Cardiac septum (tissue), 1 donor: Measurements from ENCODE around the gene CLCN6. TPM values are rescaled to one million over a fixed set of nuclear protein-coding genes. Genes with fewer than 3 reads are reported as not detected.

Experiments
- DNase-seq: peaks from one replicate; pipeline ENCODE4 v3.0.0-alpha.2; 2020; ENCODE audit warnings: low spot score
- intact Hi-C: fragments of 100-400 bp; cut with DNase I; formaldehyde crosslinking; loops from one replicate; pipeline ENCODE4 v1.14.0; 2022
- total RNA-seq: library from RNA; stranded (reverse); fragmentation: NEBNext Ultra II Directional; extraction: Animal tissue kit (Norgen Biotek cat#: 25700); gene quantifications from one replicate; pipeline ENCODE4 v1.2.1, GENCODE V29; 2021
- donor health status: DM: no; HTN: no; CAD: no.

CLCN6 gene
- total RNA-seq, 1 donor from 2014 or later: 26.3 TPM

DNA sequence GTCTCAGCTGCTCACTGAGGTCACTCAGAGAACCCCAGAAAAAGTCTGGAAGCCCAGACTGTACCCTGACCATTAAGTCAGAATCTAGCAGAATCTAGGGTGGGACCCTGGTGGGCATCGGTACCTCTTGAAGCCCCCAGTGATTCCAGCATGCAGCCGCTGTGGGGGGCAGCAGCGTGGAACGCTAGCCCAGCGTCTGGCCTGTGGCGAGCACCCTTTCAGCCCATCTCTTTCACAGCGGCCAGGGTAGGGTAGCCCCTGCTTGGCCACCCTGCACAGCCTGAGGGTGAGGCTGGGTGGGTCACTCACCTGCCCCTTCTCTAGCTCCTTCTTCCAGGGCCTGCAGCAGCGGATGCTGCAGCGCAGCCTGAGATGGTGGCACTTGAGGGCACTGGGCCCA is 27.7 kb upstream of the CLCN6 start:
- intact Hi-C loops: loop anchor here (5.0 kb wide), 1 partner anchor 34 kb away; no protein-coding TSS in a partner anchor
- DNase-seq: no peak

DNA sequence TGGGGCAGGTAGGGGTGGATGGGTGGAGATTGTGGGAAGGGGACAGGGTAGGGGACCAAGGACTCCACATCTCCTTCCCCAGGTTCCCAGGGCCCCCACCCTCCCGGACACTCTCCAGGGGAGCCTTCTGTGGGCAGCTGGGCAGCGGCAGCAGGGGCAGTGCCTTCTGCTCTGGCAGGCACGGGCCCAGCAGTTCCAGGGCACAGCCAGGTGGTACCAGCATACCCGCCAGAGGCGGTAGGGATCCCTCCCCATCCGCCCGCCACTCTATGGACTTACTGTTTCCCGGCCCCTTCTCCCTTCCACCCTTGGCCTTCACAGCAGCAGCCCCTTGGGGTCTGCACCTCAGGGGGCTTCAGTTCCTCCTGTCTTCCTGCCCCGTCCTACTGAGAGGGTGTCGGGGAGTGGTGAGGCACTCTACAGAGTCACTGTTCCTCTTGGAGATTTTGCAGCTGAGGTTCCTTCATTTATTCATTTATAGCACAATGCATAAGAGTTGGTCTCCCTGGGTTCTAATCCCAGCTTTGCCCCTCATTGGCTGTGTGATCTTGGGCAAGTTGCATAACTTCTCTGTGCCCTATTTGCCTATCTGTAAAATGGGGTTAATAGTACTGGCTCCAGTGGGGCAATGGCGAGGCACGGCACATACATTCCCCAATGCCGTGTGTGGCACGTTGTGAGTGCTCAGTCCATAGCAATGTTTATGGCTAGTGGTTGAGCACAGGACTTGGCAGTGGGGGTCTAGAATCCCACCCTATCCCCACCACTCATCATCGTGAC is 27.0 kb upstream of the CLCN6 start:
- no peak for DNase-seq
- intact Hi-C loops: loop anchor here (5.0 kb wide), 1 partner anchor 33 kb away; no protein-coding TSS in a partner anchor

DNA sequence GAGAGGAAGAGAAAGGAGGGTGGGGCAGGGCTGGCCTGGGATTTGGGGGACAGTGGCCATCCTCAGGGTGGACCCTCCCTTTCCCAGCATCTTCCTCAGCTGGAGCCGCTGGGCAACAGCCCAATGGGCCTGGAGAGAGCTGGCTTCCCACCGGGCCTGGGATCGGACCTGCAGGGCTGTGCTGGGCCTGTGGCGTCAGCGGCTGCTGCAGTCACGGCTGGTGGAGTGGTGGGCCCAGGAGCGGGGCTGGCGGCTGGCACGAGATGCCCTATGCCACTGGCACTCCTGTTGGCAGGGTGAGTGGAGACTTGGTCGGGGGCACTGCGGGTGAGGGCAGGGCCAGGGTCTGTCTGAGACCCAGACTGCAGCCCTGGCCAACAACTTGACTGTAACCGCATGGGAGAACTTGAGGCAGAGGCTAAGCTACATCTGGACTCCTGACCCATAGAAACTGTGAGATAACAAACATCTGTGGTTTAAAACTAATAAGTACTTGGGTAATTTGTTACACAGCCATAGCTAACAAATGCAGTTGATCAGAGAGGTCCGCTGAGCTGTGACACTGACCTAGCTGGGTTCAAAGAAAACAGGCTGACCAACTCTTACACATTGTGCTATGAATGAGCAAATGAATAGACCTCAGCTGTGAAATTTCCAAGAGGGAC is 26.1 kb upstream of the CLCN6 start:
- no peak for DNase-seq
- intact Hi-C loops: loop anchor here (5.0 kb wide), 1 partner anchor 32 kb away; no protein-coding TSS in a partner anchor

DNA sequence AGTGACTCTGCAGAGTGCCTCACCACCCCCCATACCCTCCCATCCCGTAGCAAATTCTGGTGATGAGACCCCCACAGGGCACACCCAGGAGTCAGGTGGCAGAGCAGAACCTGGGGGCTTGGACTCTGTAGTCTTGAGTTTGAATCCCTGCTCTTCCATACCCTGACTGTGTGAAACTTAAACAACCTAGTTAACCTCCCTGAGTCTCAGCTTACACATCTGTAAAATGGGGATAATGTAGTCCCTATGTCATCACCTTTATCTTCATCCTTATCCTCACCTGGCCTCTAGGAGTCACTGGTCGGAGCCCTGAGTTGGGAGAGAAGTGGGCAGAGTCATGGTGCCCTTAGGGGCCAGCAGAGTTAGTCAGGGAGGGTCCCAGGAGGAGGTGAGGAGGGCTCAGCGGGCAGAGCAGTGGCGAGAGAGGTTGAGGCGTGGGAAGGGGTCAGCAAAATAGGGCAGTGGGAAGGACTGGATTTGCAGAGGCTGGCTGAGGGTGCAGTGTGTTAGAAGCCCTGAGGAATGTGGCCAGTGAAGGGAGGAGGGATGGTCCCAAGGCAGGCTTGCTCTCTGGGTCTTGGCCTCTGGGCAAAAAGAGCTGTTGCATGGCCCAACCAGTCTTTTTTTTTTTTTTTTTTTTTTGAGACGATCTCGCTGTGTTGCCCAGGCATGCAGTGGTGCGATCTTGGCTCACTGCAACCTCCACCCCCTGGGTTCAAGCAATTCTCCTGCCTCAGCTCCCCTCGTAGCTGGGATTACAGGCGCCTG is 25.4 kb upstream of the CLCN6 start:
- DNase-seq: no peak

DNA sequence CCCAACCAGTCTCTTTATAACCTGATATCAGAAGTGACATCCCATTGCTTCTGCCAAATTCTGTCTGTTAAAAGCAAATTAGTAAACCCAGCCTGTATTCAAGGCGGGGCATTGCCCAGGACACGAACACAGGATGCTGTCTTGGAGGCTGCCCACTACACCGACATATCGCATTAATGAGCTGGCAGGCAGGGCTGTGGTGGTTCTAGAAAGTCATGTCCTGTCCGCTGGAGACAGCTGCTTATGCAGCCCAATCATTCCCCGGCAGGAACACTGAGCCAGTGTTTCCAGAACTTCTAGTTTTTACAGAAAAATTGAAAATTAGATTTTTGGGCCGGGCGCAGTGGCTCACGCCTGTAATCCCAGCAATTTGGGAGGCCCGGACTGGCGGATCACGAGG is 24.7 kb upstream of the CLCN6 start:
- intact Hi-C loops: no loop called here
- DNase-seq: no peak

More for the DNA sequence above, 25.4 kb upstream of the CLCN6 start:
- intact Hi-C loops: no loop called here

DNA sequence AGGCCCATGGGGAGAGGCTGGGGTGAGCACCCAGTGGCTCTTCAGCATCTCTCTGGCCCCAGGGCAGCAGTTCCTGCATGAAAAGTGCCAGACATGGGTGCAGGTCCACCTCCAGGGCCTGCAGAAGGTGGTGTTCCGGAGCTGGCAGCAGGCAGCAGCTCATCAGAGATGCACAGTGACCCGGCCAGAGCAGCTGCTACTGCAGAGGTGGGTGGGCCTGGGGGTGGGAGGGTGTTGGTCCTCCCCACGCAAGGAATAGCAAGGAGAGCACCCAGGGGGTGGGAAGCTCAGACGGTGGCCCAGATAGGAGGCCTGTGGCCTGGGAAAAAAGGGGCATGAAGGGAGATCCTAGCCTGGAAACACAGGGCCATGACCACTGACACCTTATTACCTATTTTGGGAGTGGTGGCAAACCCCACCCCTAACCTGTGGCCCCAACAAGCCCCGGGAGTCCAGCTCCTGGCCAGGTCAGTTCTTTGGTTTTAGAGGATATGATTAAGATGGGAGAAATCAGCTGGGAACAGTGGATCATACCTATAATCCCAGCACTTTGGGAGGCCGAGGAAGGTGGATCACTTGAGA is 23.8 kb upstream of the CLCN6 start:
- DNase-seq: no peak
- intact Hi-C loops: no loop called here

DNA sequence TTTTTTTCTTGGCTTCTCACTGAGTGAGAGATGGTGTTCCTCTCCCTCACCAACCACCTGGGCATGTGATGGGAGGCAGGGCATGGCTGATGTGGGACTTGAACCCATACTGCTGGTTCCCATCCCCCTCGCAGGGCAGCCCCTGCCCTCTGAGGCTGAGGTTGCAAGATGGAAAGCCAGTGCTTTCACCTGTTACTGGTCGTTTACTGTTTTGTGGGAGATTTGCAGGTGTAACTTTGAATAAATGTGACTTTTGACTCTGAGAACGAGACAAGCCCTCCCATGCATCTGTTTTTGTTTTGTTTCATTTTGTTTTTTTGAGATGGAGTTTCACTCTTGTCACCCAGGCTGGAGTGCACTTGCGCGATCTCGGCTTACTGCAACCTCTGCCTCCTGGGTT is 22.4 kb upstream of the CLCN6 start:
- intact Hi-C loops: no loop called here
- DNase-seq: no peak

- no peak for DNase-seq
- intact Hi-C loops: no loop called here
These were observed 21.6 kb upstream of the CLCN6 start for GRCh38 chr1:11784256-11784992.

GRCh38 chr1:11784993-11785769 is 20.8 kb upstream of the CLCN6 start:
- DNase-seq: peak; percentile 90
- intact Hi-C loops: loop anchor here (1.0 kb wide), 1 partner anchor 49 kb away; the partner anchor contains the start of gene AGTRAP

- DNase-seq: no peak
These were observed 19.8 kb upstream of the CLCN6 start for GRCh38 chr1:11786168-11786567.

DNA sequence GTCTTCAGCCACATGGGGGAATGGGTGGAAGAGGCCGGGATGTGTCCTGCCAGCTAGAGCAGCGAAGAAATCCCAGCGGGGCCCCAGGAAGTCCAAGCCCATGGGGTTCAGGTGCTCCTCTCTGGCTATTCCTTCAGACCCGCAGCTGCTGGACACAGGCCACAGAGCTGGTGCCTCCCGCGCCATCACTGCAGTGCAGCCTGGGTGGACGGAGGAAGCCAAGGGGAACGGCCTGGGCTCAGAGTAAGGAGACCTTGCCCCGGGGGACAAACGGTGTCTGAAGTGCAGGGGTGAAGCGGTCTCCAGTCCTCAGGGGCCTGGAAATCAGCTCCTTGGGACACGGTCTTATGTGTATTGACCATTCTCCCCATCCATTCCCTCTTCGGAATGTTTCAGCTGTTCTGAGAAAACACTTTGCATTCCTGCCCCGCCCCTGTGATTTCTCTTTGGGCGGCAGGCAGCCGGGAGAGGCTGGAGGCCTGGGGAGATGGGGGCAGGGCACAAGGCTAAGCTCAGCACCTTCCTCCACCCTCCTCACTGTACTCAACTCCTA is 18.7 kb upstream of the CLCN6 start:
- intact Hi-C loops: loop anchor here (1.0 kb wide), 1 partner anchor 18 kb away; the partner anchor contains the start of gene MTHFR
- DNase-seq: no peak

More at GRCh38 chr1:11786168-11786567, 19.8 kb upstream of the CLCN6 start:
- intact Hi-C loops: no loop called here

- intact Hi-C loops: loop anchor here (1.0 kb wide), 1 partner anchor 17 kb away; the partner anchor contains the start of gene MTHFR
- no peak for DNase-seq
These were observed 18.1 kb upstream of the CLCN6 start for GRCh38 chr1:11787804-11788436.

- no peak for DNase-seq
- intact Hi-C loops: no loop called here
These were observed 17.4 kb upstream of the CLCN6 start for GRCh38 chr1:11788549-11789053.

DNA sequence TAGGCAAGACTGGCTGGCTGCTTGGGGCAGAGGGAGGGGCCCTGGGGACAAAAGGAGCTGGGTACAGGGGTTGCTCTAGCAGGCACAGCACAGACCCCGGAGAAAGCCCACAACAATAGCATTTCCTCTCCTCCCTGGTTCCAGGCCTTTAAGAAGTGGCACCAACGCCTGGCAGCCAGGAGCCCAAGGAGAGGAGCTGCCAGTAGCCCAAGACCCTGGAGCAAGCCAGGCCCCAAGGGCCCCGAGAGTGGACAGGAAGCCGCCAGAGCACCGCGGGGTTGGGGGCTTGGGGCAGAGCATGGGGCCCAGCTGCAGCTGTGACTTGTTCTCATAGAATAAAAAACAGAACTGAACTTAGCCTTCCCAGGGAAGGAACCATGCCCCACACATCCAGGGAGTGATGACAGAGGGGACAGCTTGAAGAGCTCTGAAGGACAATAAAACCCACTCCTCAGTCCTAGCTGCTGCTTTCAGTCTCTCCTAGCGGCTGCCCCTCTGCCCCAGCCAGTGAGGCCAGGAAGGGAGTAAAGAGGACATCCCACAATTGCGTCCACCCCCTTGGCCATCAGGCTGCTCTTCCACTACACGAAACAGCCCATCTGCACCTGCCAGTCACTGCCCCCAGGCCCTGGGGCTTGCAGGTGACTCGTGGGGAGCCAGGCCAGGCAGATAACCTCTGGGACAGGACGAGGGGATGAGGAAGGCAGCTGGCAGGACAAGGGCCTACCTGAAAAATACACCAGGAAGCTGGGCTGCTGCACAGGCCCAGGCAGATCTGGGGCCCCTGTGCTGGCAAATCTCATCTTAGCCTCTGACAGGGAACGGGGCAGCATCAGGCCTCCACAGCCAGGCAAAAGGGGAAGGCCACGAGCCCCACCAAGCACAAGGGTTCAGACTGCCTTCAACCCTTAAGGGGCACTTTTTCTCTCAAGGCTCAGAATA is 16.6 kb upstream of the CLCN6 start:
- DNase-seq: no peak
- intact Hi-C loops: loop anchor here (1.0 to 2.0 kb wide), 2 partner anchors 17 to 97 kb away; partner anchors contain the start of gene CLCN6

DNA sequence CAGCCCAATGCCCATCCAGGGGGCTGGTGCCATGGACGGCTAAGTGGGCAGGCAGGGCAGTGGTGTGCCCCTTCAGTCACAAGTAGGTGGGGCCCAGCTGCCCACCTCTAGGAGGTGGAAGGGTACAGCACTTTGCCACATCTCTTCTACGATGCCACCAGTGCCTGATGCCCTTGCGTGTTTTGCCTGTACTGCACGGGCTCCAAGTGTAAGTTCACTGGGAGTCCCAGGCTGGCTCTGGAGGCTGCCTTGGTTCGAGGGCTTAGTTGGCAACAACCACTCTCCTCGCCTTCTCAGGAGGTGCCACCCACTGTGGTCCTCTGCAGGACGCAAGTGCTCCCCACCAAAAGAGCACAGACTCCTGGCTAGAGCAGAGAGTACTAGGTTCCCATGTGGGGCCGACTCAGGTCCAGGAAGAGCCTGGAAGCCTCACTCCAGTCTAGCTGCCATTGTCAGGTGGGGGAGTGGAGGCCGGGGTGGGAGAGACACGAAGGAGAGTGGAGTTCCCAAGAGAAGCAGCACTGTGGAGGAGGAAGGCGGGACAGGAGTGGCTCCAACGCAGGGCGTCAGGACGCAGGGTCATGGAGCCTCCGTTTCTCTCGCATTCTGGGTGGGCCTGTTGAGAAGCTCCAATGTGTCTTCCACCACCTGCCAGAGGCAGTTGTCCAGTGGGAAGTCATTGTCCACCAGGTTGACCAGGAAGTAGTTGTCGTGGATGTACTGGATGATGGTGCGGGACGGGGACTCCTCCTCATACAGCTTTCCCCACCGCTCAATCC is 15.7 kb upstream of the CLCN6 start:
- no peak for DNase-seq
- intact Hi-C loops: loop anchor here (1.0 to 2.0 kb wide), 2 partner anchors 16 to 97 kb away; partner anchors contain the start of gene CLCN6
